HepG2 (cell line): ENCODE results near the gene ALOXE3. TPM values are rescaled to one million over a fixed set of nuclear protein-coding genes. Genes with fewer than 3 reads are reported as not detected.

ENCODE experiments used
- ATF1 ChIP-seq: IDR thresholded peaks from 2 replicates; pipeline ENCODE4 v1.6.1; 2016; ENCODE audit warnings: mild to moderate bottlenecking, control low read depth
- HHEX ChIP-seq: IDR thresholded peaks from 2 replicates; pipeline ENCODE4 v1.6.1; 2016; ENCODE audit warnings: control low read depth
- HOXA3 ChIP-seq: sonication (generic); formaldehyde crosslinking; IDR thresholded peaks from 2 replicates; pipeline ENCODE4 v1.5.0; 2020; ENCODE audit warnings: missing genetic modification reagents
- HOXA7 ChIP-seq: sonication (generic); formaldehyde crosslinking; IDR thresholded peaks from 2 replicates; pipeline ENCODE4 v1.8.1; 2022; ENCODE audit warnings: mild to moderate bottlenecking, missing genetic modification reagents, moderate library complexity
- KAT2B ChIP-seq: fragments of 150-350 bp; IDR thresholded peaks from 2 replicates; pipeline ENCODE4 v1.6.1; 2014; ENCODE audit warnings: low read depth, low read length, borderline replicate concordance
- MBNL3 ChIP-seq: fragments of 250-450 bp; sonication (Bioruptor Pico); conservative IDR thresholded peaks from 2 replicates; pipeline ENCODE4 v1.8.0; 2022; ENCODE audit warnings: mild to moderate bottlenecking, inconsistent platforms
- MXI1 ChIP-seq: IDR thresholded peaks from 3 replicates; pipeline ENCODE4 v1.6.1; 2012; ENCODE audit warnings: low read depth, low read length, inconsistent platforms, borderline replicate concordance
- NFIB ChIP-seq: sonication (generic); formaldehyde crosslinking; IDR thresholded peaks from 2 replicates; pipeline ENCODE4 v1.9.0; 2021; ENCODE audit warnings: missing genetic modification reagents, mild to moderate bottlenecking, borderline replicate concordance
- SMYD3 ChIP-seq: sonication (generic); formaldehyde crosslinking; IDR thresholded peaks from 2 replicates; pipeline ENCODE4 v1.8.1; 2023; ENCODE audit warnings: mild to moderate bottlenecking, missing genetic modification reagents
- SPEN ChIP-seq: sonication (generic); formaldehyde crosslinking; IDR thresholded peaks from 2 replicates; pipeline ENCODE4 v1.5.1; 2020; ENCODE audit warnings: low read depth, mild to moderate bottlenecking, missing genetic modification reagents
- TBL1XR1 ChIP-seq: fragments of 150-350 bp; IDR thresholded peaks from 2 replicates; pipeline ENCODE4 v1.6.1; 2014; ENCODE audit warnings: borderline replicate concordance, low read length; ENCODE audit not compliant: partially characterized antibody
- TCF7 ChIP-seq: sonication (generic); IDR thresholded peaks from 2 replicates; pipeline ENCODE4 v1.6.1; 2016; ENCODE audit warnings: antibody characterized with exemption, low read depth
- ZC3H4 ChIP-seq: sonication (generic); formaldehyde crosslinking; IDR thresholded peaks from 2 replicates; pipeline ENCODE4 v1.4.0; 2020; ENCODE audit warnings: missing genetic modification reagents, borderline replicate concordance
- ZKSCAN5 ChIP-seq: sonication (generic); formaldehyde crosslinking; IDR thresholded peaks from 2 replicates; pipeline ENCODE4 v1.5.1; 2020; ENCODE audit warnings: mild to moderate bottlenecking, missing genetic modification reagents
- ZNF382 ChIP-seq: sonication (generic); formaldehyde crosslinking; IDR thresholded peaks from 2 replicates; pipeline ENCODE4 v1.5.0; 2020; ENCODE audit warnings: missing genetic modification reagents, mild to moderate bottlenecking, borderline replicate concordance
- ZNF644 ChIP-seq: IDR thresholded peaks from 2 replicates; pipeline ENCODE4 v1.6.1; 2016; ENCODE audit warnings: low read depth
- ZNF670 ChIP-seq: sonication (generic); formaldehyde crosslinking; IDR thresholded peaks from 2 replicates; pipeline ENCODE4 v1.8.0; 2022; ENCODE audit warnings: mild to moderate bottlenecking, missing genetic modification reagents, borderline replicate concordance
- ZNF788 ChIP-seq: sonication (generic); formaldehyde crosslinking; IDR thresholded peaks from 2 replicates; pipeline ENCODE4 v1.5.0; 2020; ENCODE audit warnings: mild to moderate bottlenecking, missing genetic modification reagents, borderline replicate concordance
- ZNF816 ChIP-seq: sonication (generic); formaldehyde crosslinking; IDR thresholded peaks from 2 replicates; pipeline ENCODE4 v1.8.0; 2022; ENCODE audit warnings: missing genetic modification reagents, mild to moderate bottlenecking, borderline replicate concordance
- polyA plus RNA-seq, 8 experiments: library from polyadenylated mRNA; depleted of rRNA in 3 of 8; stranded (reverse) in 7 of 8; unstranded in 1 of 8; fragments of >200 nt; fragmentation: Illumina TruSeq in 4 of 8; extraction: Trizol in 4 of 8; gene quantifications; 2 replicates each; pipeline versions ENCODE4 v1.2.1 to v1.2.3, GENCODE V29; 2011 to 2016; ENCODE audit warnings: low read depth in 4 of 8, missing spikeins in 1 of 8, mixed read lengths in 1 of 8; ENCODE audit not compliant: insufficient read depth in 1 of 8
- total RNA-seq, 5 experiments: library from RNA; depleted of rRNA; stranded (reverse); fragments of >200 nt; fragmentation: Illumina TruSeq; extraction: Trizol; gene quantifications; 2 replicates each; pipeline ENCODE4 v1.2.3, GENCODE V29; 2016; ENCODE audit warnings: low read depth in 1 of 5
- TF ChIP-seq, protein P1 (sequence below): sonication (generic); formaldehyde crosslinking; IDR thresholded peaks from 2 replicates; pipeline ENCODE4 v1.8.0; 2022; ENCODE audit warnings: mild to moderate bottlenecking, missing genetic modification reagents
- TF ChIP-seq, protein P2 (sequence below): sonication (generic); formaldehyde crosslinking; IDR thresholded peaks from 2 replicates; pipeline ENCODE4 v1.8.0; 2022; ENCODE audit warnings: low read depth, missing genetic modification reagents
- TF ChIP-seq, protein P3 (sequence below): sonication (generic); formaldehyde crosslinking; IDR thresholded peaks from 2 replicates; pipeline ENCODE4 v1.5.1; 2020; ENCODE audit warnings: mild to moderate bottlenecking, missing genetic modification reagents, borderline replicate concordance

The ALOXE3 gene
- total and polyA plus RNA-seq, 2 of the 13 experiments (the other 11 are each of a cell fraction or from before 2014, with no cell fraction given), result 0.07 TPM; not detected in 1

DNA sequence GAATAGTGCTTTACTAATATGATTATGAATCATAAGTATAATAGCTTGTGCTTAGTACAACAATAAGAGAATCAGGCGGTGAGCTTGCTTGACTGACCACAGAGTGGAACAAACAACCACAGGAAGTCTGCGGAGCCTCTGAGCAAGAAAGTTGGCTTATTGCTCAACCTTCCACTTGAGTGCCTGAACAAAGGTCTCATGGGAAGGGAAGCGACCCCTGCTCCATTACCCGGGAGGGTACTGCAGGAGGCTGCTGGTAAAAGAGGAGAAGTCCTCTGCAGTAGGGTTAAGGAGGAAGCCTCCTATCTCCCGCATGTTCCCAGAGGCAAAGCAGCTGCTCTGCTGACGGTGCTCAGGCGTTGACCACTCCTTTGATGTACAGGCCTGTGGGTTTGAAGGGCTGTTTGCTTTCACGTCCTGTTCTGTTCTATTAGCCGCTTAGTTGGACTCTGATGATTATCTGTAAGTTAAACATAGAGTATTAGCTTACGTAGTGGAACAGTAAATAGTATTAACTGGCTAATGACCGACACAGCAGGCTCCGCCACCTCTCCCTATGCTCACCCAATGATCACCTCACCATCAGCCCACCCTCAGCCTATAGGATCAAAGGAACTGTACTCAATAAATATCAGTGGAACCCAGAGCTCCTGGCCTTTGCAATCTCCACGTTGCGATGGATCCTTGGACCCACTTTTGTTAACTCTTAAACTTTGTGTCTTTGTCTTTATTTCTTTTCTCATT, 61.9 kb downstream of the ALOXE3 start (continued):
- TF ChIP-seq, protein P1, sequence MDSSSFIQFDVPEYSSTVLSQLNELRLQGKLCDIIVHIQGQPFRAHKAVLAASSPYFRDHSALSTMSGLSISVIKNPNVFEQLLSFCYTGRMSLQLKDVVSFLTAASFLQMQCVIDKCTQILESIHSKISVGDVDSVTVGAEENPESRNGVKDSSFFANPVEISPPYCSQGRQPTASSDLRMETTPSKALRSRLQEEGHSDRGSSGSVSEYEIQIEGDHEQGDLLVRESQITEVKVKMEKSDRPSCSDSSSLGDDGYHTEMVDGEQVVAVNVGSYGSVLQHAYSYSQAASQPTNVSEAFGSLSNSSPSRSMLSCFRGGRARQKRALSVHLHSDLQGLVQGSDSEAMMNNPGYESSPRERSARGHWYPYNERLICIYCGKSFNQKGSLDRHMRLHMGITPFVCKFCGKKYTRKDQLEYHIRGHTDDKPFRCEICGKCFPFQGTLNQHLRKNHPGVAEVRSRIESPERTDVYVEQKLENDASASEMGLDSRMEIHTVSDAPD (CRISPR knock-in tag), result 0 out of 2 replicates have a peak, but pooled peaks have one; percentile 51
- TF ChIP-seq ZNF382 (CRISPR knock-in tag), result no peak
- TF ChIP-seq NFIB (CRISPR knock-in tag), result no peak
- TF ChIP-seq MXI1, result peak; percentile 35; the same call in 1 of the 3 replicates
- TF ChIP-seq HHEX (CRISPR knock-in tag), result peak; percentile 99
- no peak for TF ChIP-seq ZKSCAN5
- TF ChIP-seq HOXA3 (CRISPR knock-in tag), result peak; percentile 67; the same call in 1 of the 2 replicates
- peak; percentile 48; the same call in 1 of the 2 replicates for TF ChIP-seq ZNF816 (CRISPR knock-in tag)
- peak; percentile 97 for TF ChIP-seq TCF7
- TF ChIP-seq HOXA7, result no peak
- no peak for TF ChIP-seq ZC3H4 (CRISPR knock-in tag)
- no peak for TF ChIP-seq SMYD3 (CRISPR knock-in tag)
- TF ChIP-seq, protein P2, sequence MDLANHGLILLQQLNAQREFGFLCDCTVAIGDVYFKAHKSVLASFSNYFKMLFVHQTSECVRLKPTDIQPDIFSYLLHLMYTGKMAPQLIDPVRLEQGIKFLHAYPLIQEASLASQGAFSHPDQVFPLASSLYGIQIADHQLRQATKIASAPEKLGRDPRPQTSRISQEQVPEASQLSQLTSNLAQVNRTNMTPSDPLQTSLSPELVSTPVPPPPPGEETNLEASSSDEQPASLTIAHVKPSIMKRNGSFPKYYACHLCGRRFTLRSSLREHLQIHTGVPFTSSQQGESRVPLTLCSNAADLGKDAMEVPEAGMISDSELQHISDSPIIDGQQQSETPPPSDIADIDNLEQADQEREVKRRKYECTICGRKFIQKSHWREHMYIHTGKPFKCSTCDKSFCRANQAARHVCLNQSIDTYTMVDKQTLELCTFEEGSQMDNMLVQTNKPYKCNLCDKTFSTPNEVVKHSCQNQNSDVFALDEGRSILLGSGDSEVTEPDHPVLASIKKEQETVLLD (CRISPR knock-in tag), result peak; percentile 23; the same call in 1 of the 2 replicates
- peak; percentile 66 for TF ChIP-seq TBL1XR1
- peak; percentile 57; the same call in 1 of the 2 replicates for TF ChIP-seq SPEN (CRISPR knock-in tag)
- TF ChIP-seq KAT2B, result no peak
- TF ChIP-seq ZNF644, result peak; percentile 43; the same call in 1 of the 2 replicates
- TF ChIP-seq, protein P3, sequence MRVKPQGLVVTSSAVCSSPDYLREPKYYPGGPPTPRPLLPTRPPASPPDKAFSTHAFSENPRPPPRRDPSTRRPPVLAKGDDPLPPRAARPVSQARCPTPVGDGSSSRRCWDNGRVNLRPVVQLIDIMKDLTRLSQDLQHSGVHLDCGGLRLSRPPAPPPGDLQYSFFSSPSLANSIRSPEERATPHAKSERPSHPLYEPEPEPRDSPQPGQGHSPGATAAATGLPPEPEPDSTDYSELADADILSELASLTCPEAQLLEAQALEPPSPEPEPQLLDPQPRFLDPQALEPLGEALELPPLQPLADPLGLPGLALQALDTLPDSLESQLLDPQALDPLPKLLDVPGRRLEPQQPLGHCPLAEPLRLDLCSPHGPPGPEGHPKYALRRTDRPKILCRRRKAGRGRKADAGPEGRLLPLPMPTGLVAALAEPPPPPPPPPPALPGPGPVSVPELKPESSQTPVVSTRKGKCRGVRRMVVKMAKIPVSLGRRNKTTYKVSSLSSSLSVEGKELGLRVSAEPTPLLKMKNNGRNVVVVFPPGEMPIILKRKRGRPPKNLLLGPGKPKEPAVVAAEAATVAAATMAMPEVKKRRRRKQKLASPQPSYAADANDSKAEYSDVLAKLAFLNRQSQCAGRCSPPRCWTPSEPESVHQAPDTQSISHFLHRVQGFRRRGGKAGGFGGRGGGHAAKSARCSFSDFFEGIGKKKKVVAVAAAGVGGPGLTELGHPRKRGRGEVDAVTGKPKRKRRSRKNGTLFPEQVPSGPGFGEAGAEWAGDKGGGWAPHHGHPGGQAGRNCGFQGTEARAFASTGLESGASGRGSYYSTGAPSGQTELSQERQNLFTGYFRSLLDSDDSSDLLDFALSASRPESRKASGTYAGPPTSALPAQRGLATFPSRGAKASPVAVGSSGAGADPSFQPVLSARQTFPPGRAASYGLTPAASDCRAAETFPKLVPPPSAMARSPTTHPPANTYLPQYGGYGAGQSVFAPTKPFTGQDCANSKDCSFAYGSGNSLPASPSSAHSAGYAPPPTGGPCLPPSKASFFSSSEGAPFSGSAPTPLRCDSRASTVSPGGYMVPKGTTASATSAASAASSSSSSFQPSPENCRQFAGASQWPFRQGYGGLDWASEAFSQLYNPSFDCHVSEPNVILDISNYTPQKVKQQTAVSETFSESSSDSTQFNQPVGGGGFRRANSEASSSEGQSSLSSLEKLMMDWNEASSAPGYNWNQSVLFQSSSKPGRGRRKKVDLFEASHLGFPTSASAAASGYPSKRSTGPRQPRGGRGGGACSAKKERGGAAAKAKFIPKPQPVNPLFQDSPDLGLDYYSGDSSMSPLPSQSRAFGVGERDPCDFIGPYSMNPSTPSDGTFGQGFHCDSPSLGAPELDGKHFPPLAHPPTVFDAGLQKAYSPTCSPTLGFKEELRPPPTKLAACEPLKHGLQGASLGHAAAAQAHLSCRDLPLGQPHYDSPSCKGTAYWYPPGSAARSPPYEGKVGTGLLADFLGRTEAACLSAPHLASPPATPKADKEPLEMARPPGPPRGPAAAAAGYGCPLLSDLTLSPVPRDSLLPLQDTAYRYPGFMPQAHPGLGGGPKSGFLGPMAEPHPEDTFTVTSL (CRISPR knock-in tag), result 0 out of 2 replicates have a peak, but pooled peaks have one; percentile 36
- no peak for TF ChIP-seq ZNF670 (CRISPR knock-in tag)
- peak; percentile 90 for TF ChIP-seq ATF1 (CRISPR knock-in tag)
- TF ChIP-seq ZNF788 (CRISPR knock-in tag), result peak; percentile 63; the same call in 1 of the 2 replicates
- TF ChIP-seq MBNL3 (CRISPR knock-in tag), result no peak
